OCI-M2 (cell line): Measurements from ENCODE around the gene ZNF500.
"Not testable (repeated sequence)": the region's sequence is repeated elsewhere in the genome, so short reads cannot be mapped to it uniquely, and the experiment has no call there.

Source experiments
- DNase-seq: peaks from one replicate; lab custom pipeline; 2025; ENCODE audit not compliant: unreplicated experiment; lab: John Stamatoyannopoulos, UW

Gene ZNF500

GRCh38 chr16:4796982-4797804 is 30.2 kb upstream of the ZNF500 start:
- DNase-seq = no peak

GRCh38 chr16:4795828-4796572 is 29.0 kb upstream of the ZNF500 start:
- DNase-seq = no peak

GRCh38 chr16:4795181-4795827 is 28.3 kb upstream of the ZNF500 start, which contains the start of gene SMIM22:
Gene SMIM22, plus strand, starts transcription at chr16:4795369. Its CDS starts 366 bp downstream, at chr16:4795735.
- DNase-seq = no peak

- DNase-seq = no peak
Observed at GRCh38 chr16:4792951-4793513, 26.1 kb upstream of the ZNF500 start.

- DNase-seq = no peak
Observed at GRCh38 chr16:4790871-4791270, 23.9 kb upstream of the ZNF500 start.

- no peak for DNase-seq
Observed at GRCh38 chr16:4790261-4790660, 23.3 kb upstream of the ZNF500 start.

GRCh38 chr16:4788910-4789309 is 21.9 kb upstream of the ZNF500 start:
- no peak for DNase-seq

GRCh38 chr16:4788489-4788889 is 21.5 kb upstream of the ZNF500 start:
- DNase-seq = no peak

- DNase-seq = no peak
Observed at GRCh38 chr16:4787627-4788482, 20.9 kb upstream of the ZNF500 start, which contains the start of gene SEPTIN12. Gene SEPTIN12, minus strand, starts transcription at chr16:4788345. Its CDS starts 700 bp downstream, at chr16:4787645.

GRCh38 chr16:4787068-4787467 is 20.1 kb upstream of the ZNF500 start:
- no peak for DNase-seq

GRCh38 chr16:4785758-4786433 is 18.9 kb upstream of the ZNF500 start:
- no peak for DNase-seq

- not testable (repeated sequence) for DNase-seq
Observed at GRCh38 chr16:4784444-4784987, 17.6 kb upstream of the ZNF500 start.

GRCh38 chr16:4783951-4784336 is 17.0 kb upstream of the ZNF500 start:
- no peak for DNase-seq

GRCh38 chr16:4783251-4783950 is 16.4 kb upstream of the ZNF500 start:
- no peak for DNase-seq

GRCh38 chr16:4780235-4780634 is 13.3 kb upstream of the ZNF500 start:
- DNase-seq = no peak

GRCh38 chr16:4778050-4778392 is 11.1 kb upstream of the ZNF500 start:
- no peak for DNase-seq

- DNase-seq = no peak
Observed at GRCh38 chr16:4777339-4778049, 10.5 kb upstream of the ZNF500 start.

- no peak for DNase-seq
Observed at GRCh38 chr16:4776141-4776705, 9.3 kb upstream of the ZNF500 start.
